ENCODE results near the gene SRP72.
"Not testable (repeated sequence)": the region's sequence is repeated elsewhere in the genome, so short reads cannot be mapped to it uniquely, and the experiment has no call there.

Gene SRP72, protein sequence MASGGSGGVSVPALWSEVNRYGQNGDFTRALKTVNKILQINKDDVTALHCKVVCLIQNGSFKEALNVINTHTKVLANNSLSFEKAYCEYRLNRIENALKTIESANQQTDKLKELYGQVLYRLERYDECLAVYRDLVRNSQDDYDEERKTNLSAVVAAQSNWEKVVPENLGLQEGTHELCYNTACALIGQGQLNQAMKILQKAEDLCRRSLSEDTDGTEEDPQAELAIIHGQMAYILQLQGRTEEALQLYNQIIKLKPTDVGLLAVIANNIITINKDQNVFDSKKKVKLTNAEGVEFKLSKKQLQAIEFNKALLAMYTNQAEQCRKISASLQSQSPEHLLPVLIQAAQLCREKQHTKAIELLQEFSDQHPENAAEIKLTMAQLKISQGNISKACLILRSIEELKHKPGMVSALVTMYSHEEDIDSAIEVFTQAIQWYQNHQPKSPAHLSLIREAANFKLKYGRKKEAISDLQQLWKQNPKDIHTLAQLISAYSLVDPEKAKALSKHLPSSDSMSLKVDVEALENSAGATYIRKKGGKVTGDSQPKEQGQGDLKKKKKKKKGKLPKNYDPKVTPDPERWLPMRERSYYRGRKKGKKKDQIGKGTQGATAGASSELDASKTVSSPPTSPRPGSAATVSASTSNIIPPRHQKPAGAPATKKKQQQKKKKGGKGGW
- total RNA-seq = 82.2 to 234 (median 107) reads per million in 3 experiments

DNA sequence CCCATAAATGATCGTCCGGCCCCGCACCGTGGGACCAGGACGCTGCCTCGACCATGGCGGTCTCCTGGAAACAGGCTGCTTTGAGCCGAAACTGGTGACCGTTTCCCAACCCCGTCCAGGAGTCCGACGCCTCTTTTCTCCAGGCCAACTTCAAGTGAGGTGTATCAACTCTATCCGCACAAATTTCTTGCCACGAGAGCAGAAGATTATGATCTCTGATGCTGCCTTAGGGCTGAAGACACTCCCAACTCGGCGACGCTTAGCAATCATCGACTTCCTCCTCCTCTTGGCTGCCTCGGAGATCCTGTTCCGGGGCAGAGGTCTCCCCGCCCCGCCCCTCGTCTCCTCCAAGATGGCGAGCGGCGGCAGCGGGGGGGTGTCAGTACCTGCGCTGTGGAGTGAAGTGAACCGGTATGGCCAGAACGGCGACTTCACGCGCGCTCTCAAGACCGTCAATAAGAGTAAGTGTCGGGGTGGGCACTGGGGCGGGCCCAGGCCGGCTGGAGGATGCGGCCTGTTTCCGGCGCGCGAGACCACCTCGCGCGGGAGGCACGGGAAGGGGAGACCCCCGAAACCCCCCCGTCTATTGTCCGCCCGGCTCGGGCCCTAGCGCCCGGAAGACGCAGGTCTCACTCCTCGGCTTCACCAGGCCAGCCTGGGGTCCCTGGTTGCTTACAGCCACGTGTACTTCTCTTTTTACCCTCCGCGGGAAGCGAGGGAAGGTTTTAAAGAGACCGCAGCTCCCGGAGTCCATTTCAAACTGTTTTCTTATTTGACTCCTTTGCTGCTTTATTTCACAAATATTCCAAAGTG lies at the start of gene SRP72:
TSS of gene SRP72 (plus strand) at position 334 of the 813 bp plus-strand sequence. CDS start at position 353, 19 bp downstream.
- DNase-seq = peak; percentile 90

DNA sequence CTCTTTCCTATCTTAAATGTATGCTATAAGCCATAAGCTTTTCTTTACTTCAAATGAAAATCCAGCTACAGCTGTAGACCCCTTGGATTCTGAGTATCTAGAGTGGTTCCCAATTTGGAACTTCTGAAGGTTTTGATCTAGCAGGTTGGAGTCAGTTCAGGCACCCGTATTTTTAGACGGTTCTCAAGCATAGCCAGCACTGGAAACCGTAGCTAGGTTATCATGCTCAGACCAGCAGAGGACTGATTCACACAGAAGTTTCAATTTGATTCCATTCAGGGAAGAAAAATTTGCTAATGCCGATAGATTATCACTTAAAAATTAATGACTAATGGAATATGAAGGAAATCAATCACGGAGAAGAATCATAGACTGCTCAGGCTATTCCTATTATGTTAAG lies 43.2 kb upstream of the SRP72 start:
- no peak for DNase-seq

DNA sequence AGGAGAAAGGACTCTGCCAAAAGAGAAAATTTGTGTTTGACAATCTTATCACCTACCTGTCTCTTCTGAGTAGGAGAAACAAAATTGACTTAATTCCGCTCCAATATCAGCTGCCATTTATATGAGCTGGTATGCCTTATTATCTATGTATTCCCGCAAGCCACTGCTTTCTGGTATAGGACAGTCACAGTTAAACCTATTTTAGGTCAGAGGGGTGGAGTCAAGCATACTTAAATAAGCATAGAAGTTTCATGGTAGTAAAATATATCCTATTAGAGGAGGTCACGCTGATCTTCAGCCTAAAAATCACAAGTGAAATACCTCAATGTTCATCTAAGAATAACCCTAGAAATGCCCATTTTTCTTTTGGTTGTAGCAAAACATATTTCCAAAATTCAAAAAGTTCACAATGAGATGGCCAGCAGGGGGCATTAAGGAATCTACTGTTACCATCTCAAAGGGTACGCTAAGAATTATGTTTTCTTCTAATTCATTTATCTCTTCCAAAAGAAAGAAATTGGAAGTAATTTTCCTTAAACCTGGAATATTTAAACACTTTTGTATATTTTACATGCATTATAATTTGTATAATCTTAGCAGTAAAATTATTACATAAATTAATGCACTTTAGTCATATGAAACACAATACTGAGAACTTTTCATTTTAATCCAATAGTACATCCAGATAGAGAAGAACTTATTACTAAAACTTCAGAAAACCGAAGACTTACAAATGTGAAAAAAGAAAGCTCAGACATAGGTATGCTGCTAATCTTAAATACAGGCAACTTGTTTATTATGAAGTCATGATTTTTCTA lies 42.5 kb upstream of the SRP72 start:
- DNase-seq = peak; percentile 37

DNA sequence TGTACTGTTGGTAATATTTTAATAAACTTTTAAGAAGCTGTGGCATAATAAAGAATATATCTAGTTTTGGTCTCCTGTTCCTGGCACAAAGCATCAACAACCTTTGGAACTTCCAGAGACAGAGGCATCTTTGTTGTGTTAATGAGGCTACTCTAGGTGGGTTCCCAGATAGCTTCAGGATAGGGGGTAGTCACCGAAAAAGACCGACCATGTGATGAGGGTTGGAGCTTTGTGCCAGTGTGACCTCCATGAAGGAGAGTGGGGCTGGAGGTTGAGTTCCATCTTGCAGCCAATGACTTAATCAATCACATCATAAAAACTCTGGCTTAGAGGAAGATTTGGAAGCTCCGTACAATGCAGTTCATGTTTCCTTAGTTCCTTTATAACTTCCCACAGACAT lies 41.9 kb upstream of the SRP72 start:
- no peak for DNase-seq

DNA sequence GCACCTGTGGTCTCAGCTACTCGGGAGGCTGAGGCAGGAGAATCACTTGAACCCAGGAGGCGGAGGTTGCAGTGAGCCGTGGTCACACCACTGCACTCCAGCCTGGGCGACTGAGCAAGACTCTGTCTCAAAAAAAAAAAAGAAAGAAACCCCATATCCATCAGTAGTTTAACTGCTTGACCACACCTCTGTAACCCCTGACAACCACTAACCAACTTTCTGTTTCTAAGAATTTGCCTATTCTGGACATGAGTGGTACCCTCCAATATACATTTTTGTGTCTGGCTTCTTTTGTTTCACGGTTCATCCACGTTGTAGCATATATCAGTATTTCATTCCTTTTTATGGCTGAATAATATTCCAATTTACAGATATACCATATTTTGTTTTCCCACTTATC lies 41.1 kb upstream of the SRP72 start:
- DNase-seq = no peak

DNA sequence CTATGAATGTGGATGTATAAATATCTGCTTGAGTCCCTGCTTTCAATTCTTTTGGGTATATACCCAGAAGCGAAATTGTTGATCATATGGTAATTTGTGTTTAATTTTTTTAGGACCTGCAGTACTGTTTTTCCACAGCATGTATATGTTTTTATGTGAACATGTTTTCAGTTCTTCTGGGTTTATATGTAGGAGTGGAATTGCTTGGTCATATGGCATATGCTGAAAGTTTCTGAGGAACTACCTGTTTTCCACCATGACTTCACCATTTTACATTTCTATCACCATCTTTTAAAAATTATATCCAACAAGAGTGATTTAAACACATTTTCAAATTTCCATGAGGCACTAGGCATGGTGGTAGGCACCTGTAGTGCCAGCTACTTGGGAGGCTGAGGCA lies 40.2 kb upstream of the SRP72 start:
- DNase-seq = no peak

DNA sequence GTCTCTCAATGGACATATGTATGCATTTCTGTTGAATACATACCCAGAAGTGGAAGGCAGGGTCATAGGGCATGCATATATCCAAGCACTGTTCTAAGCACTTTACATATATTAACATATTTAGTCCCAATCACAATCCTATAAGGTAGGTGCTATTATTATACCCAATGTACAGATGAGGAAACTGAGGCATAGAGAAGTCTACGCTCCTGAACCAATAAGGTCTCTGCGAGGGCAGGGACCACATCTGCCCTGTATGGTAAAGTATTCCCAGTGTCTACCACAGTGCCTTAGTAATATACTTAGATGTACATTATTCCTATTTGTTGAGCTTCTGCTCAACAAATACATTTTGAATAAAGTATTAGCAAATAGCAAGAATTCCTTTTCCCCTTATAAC lies 37.2 kb upstream of the SRP72 start:
- no peak for DNase-seq

DNA sequence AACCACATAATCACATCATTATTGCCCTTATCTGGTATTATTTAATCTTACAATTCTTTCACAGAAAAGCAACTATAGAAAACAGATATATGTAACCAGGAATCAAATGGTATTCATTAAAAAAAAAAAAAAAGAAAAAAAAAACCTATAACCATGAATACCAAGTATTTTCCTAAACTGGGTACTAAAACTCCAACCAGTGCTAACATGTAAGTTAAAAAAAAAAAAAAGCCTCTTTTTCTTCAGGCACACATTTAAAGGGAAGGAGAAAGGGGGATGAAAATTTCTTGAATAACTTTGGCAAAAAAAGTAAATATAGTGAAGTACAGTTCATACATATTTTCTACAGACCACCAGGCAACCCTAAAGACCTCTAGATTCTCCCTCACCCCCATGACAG lies 34.1 kb upstream of the SRP72 start:
- DNase-seq = no peak

DNA sequence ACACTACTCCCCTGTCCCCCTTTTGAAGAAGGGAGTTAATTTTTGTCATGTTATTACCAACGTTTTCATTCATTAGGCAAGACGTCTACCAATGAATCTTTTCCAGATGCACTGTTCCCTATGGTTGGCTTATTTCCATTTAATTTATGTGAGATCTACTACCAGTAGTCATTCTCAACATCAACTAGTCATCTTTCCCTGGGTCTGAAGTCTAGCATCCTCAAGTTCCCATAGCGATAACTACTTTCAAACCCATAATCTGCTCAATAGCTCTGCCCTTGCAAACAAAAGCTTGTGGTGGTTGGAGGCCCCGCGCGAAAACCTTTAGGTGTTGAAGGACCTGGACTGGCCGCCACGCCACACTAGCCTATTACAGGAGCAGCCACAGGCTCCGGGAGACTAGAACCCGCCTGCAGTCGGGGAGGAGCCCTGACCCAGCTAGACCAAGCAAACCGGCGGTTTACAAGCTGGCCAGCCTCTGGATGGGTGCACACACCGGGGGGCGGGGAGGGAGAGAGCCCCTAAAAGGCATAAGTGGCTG lies 32.7 kb upstream of the SRP72 start:
- no peak for DNase-seq

DNA sequence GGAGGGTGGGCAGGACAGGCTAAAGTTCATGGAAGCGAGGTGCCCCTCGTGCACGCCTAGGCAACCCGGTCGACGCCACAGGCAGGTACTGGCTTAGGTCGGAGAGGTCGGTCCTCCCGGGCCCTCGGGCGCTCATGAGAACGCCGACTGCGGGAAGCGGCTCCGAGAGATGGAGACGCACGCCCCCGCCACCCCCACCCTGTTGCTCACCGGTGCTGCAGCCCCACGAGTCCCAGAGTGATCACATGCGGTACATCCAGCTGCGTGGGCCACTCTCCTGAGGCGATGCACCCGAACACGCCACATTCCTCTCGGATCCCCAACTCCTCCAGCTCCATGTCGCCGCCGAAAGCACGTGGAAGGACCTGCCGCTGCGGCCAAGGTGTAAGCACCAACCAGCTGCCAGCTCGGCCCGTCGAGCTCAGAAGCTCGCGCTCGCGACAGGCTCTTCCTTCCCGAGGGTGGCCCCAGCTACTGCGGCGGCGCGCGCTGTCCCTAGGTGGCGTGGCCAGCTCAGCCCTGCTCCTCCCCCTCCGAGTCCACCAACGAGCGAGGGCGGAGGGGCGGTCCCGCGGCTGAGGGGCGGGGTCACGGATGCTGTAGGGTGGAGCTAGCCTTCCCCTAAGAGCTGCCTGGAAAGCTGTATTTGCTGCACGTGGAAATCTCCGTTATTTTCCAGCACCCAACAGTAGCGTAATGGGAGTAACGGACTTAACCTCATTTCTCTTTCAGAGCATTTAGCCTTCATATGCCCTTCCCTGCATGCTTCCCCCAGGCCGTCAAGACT lies 32.1 kb upstream of the SRP72 start, which contains the start of gene PPAT:
TSS of gene PPAT (minus strand) at position 476 of the 787 bp plus-strand sequence. CDS start at position 338, 138 bp downstream.
- DNase-seq = peak; percentile 99

DNA sequence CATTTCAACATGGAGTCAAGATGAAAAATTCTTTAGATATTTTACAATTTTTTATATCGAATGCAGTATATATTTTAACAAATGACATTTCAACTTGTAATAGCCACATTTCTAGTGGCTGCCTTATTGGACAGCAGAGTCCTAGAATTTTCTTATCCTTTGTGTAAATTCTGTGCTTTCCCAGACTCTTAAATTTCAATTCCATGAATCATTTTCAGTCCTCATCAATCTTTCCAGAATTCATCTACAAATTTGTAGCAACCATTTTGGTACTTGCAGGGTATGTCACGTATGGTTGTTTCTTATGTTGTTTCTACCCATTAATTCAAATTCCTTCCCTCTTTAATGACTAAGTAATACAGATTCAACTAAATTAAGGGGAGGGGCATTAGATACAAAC lies 28.7 kb upstream of the SRP72 start:
- no peak for DNase-seq

DNA sequence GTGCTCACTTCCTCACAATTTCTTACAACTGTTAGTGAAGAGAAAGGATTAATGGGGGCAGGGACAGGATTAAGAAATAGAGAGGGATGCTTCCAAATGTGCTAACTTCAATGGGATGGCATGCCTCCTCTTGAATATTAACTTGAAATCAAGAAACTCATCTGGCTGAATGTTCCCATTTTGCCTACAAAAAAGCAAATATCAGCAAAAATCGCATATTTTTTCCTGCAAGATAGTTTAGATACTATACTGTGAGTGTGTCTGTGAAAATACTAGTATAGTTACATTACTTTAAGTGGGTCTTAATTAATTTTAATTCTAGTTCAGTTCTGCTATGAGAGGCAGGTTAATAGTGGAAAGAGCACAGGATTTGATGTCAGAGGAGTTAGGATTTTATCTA lies 26.4 kb upstream of the SRP72 start:
- DNase-seq = no peak

DNA sequence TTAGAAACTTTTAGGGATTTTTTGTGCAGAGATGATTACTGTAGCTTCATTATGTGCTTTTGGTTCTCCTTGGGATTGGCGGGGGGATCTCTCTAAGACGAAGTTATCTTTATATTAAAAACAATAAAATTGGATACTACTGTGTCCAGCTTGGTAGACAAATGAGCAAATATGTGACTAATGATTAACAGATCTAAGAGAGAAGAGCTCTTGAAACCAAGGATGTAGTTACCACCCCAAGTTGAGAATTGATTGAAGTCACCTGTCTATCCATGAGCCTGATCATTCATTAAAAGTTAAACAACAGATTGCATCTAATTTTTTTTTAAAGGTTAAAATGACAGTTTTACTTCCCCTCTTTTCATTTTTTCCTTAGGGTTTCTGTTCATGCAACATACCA lies 22.7 kb upstream of the SRP72 start:
- no peak for DNase-seq

DNA sequence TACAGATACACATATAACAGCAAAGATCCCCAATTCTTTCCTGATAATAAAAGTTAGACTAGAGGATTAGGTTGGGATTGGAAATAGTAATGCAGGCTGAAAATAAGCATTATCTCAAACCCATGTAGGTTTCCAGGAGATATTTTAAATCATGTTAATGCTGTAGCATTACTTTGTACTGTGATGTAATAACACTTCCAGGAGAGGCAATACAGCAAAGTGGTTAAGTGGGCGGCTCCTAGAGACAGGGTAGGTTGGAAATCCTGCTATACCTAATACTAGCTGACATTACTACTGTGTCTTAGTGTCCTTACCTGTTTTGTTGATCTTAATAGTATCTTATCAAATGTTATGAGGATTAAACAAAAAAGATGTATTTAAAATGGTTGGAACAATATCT lies 21.7 kb upstream of the SRP72 start:
- no peak for DNase-seq

DNA sequence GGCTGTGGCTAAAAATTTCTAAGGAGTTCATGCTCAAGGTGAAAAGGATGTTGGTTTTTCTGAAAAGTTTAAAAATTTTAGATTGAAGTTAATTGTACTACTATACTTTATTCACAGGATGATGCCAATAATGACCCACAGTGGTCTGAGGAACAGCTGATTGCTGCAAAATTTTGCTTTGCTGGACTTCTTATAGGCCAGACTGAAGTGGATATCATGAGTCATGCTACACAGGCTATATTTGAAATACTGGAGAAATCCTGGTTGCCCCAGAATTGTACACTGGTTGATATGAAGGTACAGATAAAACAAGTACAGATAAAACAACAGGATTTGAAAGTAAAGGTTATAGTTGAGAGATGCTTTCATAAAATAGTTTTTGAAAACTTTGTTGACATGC lies 19.1 kb upstream of the SRP72 start:
- no peak for DNase-seq

DNA sequence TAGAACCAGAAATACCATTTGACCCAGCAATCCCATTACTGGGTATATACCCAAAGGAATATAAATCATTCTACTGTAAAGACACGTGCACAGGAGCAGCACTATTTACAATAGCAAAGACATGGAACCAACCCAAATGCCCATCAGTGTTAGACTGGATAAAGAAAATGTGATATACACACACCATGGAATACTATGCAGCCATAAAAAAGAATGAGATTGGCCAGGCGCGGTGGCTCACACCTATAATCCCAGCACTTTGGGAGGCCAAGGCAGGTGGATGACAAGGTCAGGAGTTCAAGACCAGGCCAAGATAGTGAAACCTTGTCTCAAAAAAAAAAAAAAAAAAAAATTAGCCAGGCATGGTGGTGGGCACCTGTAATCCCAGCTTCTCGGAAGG lies 17.9 kb upstream of the SRP72 start:
- not testable (repeated sequence) for DNase-seq

DNA sequence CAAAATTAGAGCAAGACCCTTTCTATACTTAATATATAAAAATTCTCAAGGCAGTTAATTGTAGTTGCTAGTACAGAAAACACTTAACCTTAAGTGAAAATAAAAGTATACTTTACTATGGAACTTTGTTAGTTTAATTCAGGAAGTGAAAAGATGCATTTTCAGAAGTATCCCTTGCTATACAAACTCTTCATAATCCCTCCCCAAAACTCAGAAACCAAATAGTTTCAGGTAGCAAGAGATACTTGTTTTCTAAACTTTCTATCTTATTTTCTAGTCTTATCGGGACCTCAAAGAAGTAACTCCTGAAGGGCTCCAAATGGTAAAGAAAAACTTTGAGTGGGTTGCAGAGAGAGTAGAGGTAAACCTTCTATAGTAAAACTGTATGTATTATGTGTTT lies 17.1 kb upstream of the SRP72 start:
- no peak for DNase-seq

DNA sequence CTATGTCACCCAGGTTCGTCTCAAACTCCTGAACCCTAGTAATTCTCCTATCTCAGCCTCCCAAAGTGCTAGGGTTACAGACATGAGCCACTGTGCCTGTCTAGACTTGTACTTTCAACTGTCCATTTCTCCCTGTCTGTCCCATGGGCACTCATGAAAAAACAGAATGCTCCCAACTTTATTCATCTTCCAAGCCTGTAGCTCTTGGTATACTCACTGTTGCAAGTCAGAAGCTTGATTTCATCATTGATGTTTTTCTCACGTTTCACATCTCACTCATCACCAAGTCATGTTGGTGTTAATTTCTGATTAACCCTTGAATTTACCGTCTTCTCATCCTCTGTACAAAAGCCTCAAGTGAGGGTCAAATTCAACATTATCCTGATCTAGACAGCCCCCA lies 7.3 kb upstream of the SRP72 start:
- no peak for DNase-seq

DNA sequence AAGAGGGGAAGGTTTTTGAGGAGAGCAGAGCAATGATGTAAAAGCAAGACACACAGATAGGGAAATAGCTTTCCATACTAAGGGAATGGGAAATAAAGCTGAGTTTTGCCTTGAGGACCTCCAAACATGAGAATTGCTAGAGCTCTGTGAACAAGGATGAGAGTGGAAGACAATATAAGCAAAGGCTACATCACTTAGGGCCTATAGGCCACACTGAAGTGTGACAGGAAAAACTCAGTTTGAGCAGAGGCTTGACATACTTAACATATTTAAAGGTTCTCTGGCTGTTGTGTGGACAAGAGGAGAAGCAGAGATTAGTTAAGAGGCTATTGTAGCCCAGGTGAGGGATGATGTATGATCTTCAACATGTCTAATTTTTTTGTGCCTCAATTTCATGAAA lies 5.3 kb upstream of the SRP72 start:
- no peak for DNase-seq

DNA sequence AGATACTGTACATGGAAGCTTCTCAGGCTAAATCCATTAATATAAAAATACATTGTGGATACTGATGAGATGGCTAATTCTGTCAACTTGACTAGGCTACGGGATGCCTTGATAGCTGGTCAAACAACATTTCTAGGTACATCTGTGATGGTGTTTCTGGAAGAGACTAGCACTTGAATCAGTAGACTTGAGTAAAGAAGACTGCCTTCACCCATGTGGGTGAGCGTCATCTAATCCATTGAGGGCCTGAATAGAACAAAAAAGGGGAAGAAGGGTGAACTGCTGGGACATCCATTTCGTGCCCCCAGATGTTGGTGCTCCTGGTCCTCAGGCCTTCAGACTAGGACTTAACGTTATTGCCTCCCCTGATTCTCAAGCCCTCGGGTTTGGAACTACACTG lies 3.7 kb upstream of the SRP72 start:
- no peak for DNase-seq

DNA sequence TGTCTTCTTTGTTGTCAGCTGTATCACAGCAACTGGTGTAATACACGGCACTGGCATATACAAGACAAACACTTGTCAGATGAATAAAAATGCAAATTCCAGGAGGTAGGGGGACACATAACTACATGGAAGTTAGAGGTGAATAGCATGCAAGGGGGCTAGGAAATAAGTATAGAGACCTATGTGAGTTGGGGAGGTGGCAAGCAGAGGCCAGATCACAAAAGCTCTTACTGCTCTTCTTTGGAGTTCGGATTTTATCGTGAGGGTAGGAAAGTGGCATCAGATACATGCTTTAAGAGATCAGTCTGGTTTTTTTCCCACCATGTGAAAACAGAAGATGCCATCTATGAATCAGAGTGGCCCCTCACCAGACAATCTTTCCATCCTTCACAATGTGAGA lies 2.8 kb upstream of the SRP72 start:
- no peak for DNase-seq
